ENCODE measurements around the gene THRA. TPM values are rescaled to one million over a fixed set of nuclear protein-coding genes. Genes with fewer than 3 reads are reported as not detected.

The THRA gene
- total and polyA plus RNA-seq, 2 of the 8 experiments (the other 6 are each of a cell fraction or from before 2014, with no cell fraction given), result 6.4 to 10.2 TPM

- H3K79me2 ChIP-seq (ENCODE audit: control insufficient read depth in 1 of 2, insufficient read depth in 2 of 2, low read length in 2 of 2), result no peaks in the 10 kb centered on the region
- H3K27me3 ChIP-seq (replicated peaks in 1 of 4; ENCODE audit: control insufficient read depth in 3 of 4, extremely low read depth in 1 of 4, insufficient read depth in 3 of 4, low read length in 3 of 4), result peaks cover 0 to 2% (median 0%) of the 10 kb centered on the region in 4 experiments; a peak in 2 of 7 replicates
- H3K4me2 ChIP-seq (ENCODE audit: insufficient read depth in 1 of 2, low read depth in 2 of 2, low read length in 2 of 2), result no peak overlapping the region
- no peaks in the 10 kb centered on the region; the same call in 1 of the 2 replicates for H3K23me2 ChIP-seq (ENCODE audit: low read depth, low read length)
- no peak overlapping the region for H3K9ac ChIP-seq (replicated peaks in 1 of 4; ENCODE audit: extremely low read depth in 1 of 4, low read depth in 3 of 4, low read length in 3 of 4)
- WGBS, 2 experiments (ENCODE audit: extremely low coverage in 1 of 2, insufficient coverage in 1 of 2, insufficient read length in 1 of 2, insufficient replicate concordance in 2 of 2, low coverage in 1 of 2, low lambda C conversion rate in 2 of 2, missing lambda C conversion rate in 1 of 2), result 98% methylated on average over 12 of the region's 13 CpGs; no CpG with 5 or more reads in 1 of the 2 experiments
- H4K5ac ChIP-seq (ENCODE audit: insufficient read length, low read depth, low read length), result no peak overlapping the region
- H3K4me3 ChIP-seq (ENCODE audit: extremely low read depth in 1 of 4, insufficient read depth in 2 of 4, low read depth in 3 of 4, low read length in 4 of 4), result no peak overlapping the region
- H4K20me1 ChIP-seq (replicated peaks in 1 of 2; ENCODE audit: control insufficient read depth in 1 of 2, insufficient read depth in 2 of 2, low read length in 2 of 2), result no peaks in the 10 kb centered on the region
- H2BK120ac ChIP-seq (replicated peaks; ENCODE audit: low read depth, low read length), result no peak overlapping the region
- no peak overlapping the region for H2AFZ ChIP-seq (ENCODE audit: low read length)
- H3K79me1 ChIP-seq (ENCODE audit: low read depth, low read length), result 0 out of 2 replicates have a peak, but pooled peaks cover 2% of the 10 kb centered on the region
- peaks cover 4 to 15% (median 14%) of the 10 kb centered on the region in 4 experiments; a peak in 5 of 8 replicates for H3K36me3 ChIP-seq (ENCODE audit: control insufficient read depth in 2 of 4, insufficient read depth in 4 of 4, low read length in 3 of 4)
- no peak overlapping the region for H2BK15ac ChIP-seq (ENCODE audit: low read length)
- H2BK5ac ChIP-seq (ENCODE audit: low read depth, low read length), result no peak overlapping the region
- no peak overlapping the region for H2BK12ac ChIP-seq (ENCODE audit: low read depth, low read length)
- no peak overlapping the region for H3K4ac ChIP-seq (replicated peaks; ENCODE audit: insufficient read length, low read depth, low read length)
- ChIA-PET CTCF (ENCODE audit: partially characterized antibody) (interaction anchor here (3.5 to 29.7 kb wide), 3 partner anchors 8 to 44 kb away, joined by 45 to 876 read pairs (median 428); partner anchors contain the start of genes CSF3, MED24 and THRA), POLR2A (ENCODE audit: partially characterized antibody) (no interaction called here)
- no peak for FAIRE-seq
- H2BK20ac ChIP-seq (ENCODE audit: low read length), result no peak overlapping the region
- no peak overlapping the region for H3K27ac ChIP-seq (ENCODE audit: low read depth, low read length)
- peaks cover 0 to 27% (median 16%) of the 10 kb centered on the region in 4 experiments; a peak in 6 of 7 replicates for H3K4me1 ChIP-seq (replicated peaks in 1 of 4; ENCODE audit: control insufficient read depth in 3 of 4, insufficient read depth in 4 of 4, low read length in 3 of 4)
- no peak overlapping the region for H2AK5ac ChIP-seq (ENCODE audit: low read depth, low read length)
- no peak overlapping the region for H3K23ac ChIP-seq (ENCODE audit: insufficient read length)
- H4K91ac ChIP-seq (replicated peaks; ENCODE audit: insufficient read length, low read length), result no peak overlapping the region
- no peaks in the 10 kb centered on the region for H3K9me3 ChIP-seq (ENCODE audit: insufficient read depth in 2 of 2, low read depth in 1 of 2, low read length in 1 of 2)
- H3K14ac ChIP-seq (ENCODE audit: insufficient read length), result no peak overlapping the region
- DNase-seq (ENCODE audit: low read depth in 1 of 2, low spot score in 2 of 2), result no peak
- H3K18ac ChIP-seq (ENCODE audit: extremely low read depth, low read length), result no peak overlapping the region
- no peak overlapping the region for H3K56ac ChIP-seq (replicated peaks; ENCODE audit: insufficient read length, low read depth, low read length)
- no peak overlapping the region for H4K8ac ChIP-seq (ENCODE audit: extremely low read depth, insufficient read depth, low read length)
- TF ChIP-seq NANOG (IDR thresholded peaks at IDR 0.05; ENCODE audit: insufficient read depth, low read depth, low read length, poor library complexity, severe bottlenecking) (no peak), HDAC6 (IDR thresholded peaks at IDR 0.05; ENCODE audit: low read depth, low read length) (no peak), CREB1 (IDR thresholded peaks at IDR 0.05) (no peak), ATF2 (IDR thresholded peaks at IDR 0.05; ENCODE audit: low read length) (no peak), ZNF274 (IDR thresholded peaks at IDR 0.05; ENCODE audit: borderline replicate concordance, extremely low read depth, low read length) (no peak), KDM1A (IDR thresholded peaks at IDR 0.05; ENCODE audit: borderline replicate concordance, low read length) (no peak), JUND (IDR thresholded peaks at IDR 0.05; ENCODE audit: low read length) (no peak), RXRA (IDR thresholded peaks at IDR 0.05; ENCODE audit: insufficient read depth, low read depth, low read length) (no peak), SIN3A (conservative IDR thresholded peaks at IDR 0.05 in 1 of 2, IDR thresholded peaks at IDR 0.05 in 1 of 2; ENCODE audit: low read depth in 1 of 2, low read length in 2 of 2) (no peak), TCF12 (IDR thresholded peaks at IDR 0.05; ENCODE audit: low read depth, low read length) (no peak), TAF7 (optimal IDR thresholded peaks at IDR 0.05; ENCODE audit: borderline replicate concordance, low read depth, low read length) (no peak), FOSL1 (IDR thresholded peaks at IDR 0.05; ENCODE audit: insufficient read depth, low read depth, low read length) (no peak)
These were observed 42.6 kb upstream of the THRA start for GRCh38 chr17:40020146-40020545.

Data from H1 (cell line).